ENCODE measurements around the gene P3H2. TPM values are rescaled to one million over a fixed set of nuclear protein-coding genes. Genes with fewer than 3 reads are reported as not detected.

Gene P3H2
- total and polyA plus RNA-seq, 2 donors (not counting 1 experiment from before 2014, with no cell fraction given): 20.5 to 21.6 TPM

DNA sequence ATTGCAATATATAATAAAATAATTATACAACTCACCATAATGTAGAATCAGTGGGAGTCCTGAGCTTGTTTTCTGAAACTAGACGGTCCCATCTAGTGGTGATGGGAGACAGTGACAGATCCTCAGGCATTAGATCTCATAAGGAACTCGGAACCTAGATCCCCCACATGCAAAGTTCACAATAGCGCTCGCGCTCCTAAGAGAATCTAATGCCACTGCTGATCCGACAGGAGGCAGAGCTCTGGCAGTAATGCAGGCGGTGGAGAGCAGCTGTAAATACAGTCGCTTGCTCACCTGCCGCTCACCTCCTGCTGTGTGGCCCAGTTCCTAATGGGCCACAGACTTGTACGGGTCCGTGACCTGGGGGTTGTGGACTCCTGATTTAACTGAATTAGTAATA lies 87.8 kb downstream of the P3H2 start:
- Histone ChIP-seq H3K4me1 (ENCODE audit: control insufficient read depth, extremely low read depth, insufficient read depth, low read length) (peaks cover 3% of the 10 kb centered on the region), H3K4me3 (replicated peaks in 1 of 4; ENCODE audit: control extremely low read depth in 1 of 4, insufficient read depth in 1 of 4, low read depth in 3 of 4, low read length in 4 of 4) (no peak overlapping the region), H3K4me2 (ENCODE audit: extremely low read depth, insufficient read depth, low read length) (no peak overlapping the region), H3K9ac (ENCODE audit: insufficient read depth, low read length) (no peak overlapping the region), H3K36me3 (ENCODE audit: control insufficient read depth, insufficient read depth, low read length) (no peaks in the 10 kb centered on the region), H3K9me3 (ENCODE audit: control insufficient read depth, insufficient read depth, low read depth, low read length) (no peaks in the 10 kb centered on the region), H3K27me3 (ENCODE audit: control insufficient read depth, insufficient read depth, low read length) (no peaks in the 10 kb centered on the region), H3K79me2 (ENCODE audit: control insufficient read depth, insufficient read depth, low read length) (no peaks in the 10 kb centered on the region), H4K20me1 (ENCODE audit: control insufficient read depth, extremely low read depth, insufficient read depth, low read length) (no peaks in the 10 kb centered on the region), H3K27ac (ENCODE audit: insufficient read depth, low read length) (no peak overlapping the region), H2AFZ (ENCODE audit: low read length) (no peak overlapping the region)
- no peak for DNase-seq (ENCODE audit: low read depth in 2 of 2)
- no peak for TF ChIP-seq EZH2 (IDR thresholded peaks at IDR 0.05; ENCODE audit: low read length, missing control alignments)
- TF ChIP-seq, protein P1, sequence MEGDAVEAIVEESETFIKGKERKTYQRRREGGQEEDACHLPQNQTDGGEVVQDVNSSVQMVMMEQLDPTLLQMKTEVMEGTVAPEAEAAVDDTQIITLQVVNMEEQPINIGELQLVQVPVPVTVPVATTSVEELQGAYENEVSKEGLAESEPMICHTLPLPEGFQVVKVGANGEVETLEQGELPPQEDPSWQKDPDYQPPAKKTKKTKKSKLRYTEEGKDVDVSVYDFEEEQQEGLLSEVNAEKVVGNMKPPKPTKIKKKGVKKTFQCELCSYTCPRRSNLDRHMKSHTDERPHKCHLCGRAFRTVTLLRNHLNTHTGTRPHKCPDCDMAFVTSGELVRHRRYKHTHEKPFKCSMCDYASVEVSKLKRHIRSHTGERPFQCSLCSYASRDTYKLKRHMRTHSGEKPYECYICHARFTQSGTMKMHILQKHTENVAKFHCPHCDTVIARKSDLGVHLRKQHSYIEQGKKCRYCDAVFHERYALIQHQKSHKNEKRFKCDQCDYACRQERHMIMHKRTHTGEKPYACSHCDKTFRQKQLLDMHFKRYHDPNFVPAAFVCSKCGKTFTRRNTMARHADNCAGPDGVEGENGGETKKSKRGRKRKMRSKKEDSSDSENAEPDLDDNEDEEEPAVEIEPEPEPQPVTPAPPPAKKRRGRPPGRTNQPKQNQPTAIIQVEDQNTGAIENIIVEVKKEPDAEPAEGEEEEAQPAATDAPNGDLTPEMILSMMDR (conservative IDR thresholded peaks at IDR 0.05 in 1 of 2, IDR thresholded peaks at IDR 0.05 in 1 of 2; ENCODE audit: low read depth in 1 of 2, low read length in 2 of 2): no peak

DNA sequence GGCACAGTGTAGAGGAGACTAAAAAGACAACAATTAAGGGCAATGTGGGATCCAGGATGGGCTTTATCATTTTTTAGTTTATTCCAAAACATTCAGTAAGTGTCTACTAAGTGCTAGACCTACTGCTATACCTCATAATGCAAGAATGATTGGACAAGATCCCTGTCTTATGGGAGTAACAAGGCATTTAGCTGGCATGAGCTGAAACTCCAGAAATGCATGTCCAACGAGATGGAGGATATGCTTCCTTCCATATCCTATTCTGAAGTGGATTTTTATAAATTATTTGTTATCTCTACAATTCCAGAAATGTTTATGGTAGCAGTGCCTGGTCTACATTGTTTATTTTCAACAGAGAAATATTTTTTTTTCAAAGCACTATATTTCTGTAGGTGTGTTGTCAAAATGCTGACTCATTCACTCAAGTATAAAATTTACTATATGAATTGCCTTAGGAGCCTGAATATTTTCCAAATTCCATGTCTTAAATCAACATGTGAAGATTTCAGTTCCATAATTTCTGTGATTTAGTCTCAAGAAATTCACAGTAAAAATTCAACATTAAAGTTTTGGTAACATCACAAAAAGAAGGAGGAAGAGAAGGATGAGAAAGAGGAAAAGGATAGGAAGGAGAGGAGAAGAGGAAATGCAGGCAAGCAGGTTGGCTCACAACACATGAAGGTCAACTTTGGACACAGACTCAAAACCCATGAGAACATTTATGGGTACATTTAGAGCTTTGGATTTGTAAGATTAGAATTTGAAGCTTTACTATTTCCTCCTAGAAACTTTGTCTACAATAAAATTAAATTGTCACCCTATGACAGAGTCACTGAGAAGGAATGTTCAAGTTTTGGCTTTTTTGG lies 88.6 kb downstream of the P3H2 start:
- H3K4me3 ChIP-seq (replicated peaks in 1 of 4; ENCODE audit: control extremely low read depth in 1 of 4, insufficient read depth in 1 of 4, low read depth in 3 of 4, low read length in 4 of 4): no peak overlapping the region
- no peaks in the 10 kb centered on the region for H3K36me3 ChIP-seq (ENCODE audit: control insufficient read depth, insufficient read depth, low read length)
- no peak for TF ChIP-seq EZH2 (IDR thresholded peaks at IDR 0.05; ENCODE audit: low read length, missing control alignments)
- no peaks in the 10 kb centered on the region for H3K79me2 ChIP-seq (ENCODE audit: control insufficient read depth, insufficient read depth, low read length)
- H3K4me1 ChIP-seq (ENCODE audit: control insufficient read depth, extremely low read depth, insufficient read depth, low read length): peaks cover 3% of the 10 kb centered on the region
- DNase-seq (ENCODE audit: low read depth in 2 of 2): peak in 1 of 2 donors; percentile 36
- H3K4me2 ChIP-seq (ENCODE audit: extremely low read depth, insufficient read depth, low read length): no peak overlapping the region
- no peaks in the 10 kb centered on the region for H3K9me3 ChIP-seq (ENCODE audit: control insufficient read depth, insufficient read depth, low read depth, low read length)
- H4K20me1 ChIP-seq (ENCODE audit: control insufficient read depth, extremely low read depth, insufficient read depth, low read length): no peaks in the 10 kb centered on the region
- no peak overlapping the region for H3K9ac ChIP-seq (ENCODE audit: insufficient read depth, low read length)
- no peak overlapping the region for H2AFZ ChIP-seq (ENCODE audit: low read length)
- H3K27me3 ChIP-seq (ENCODE audit: control insufficient read depth, insufficient read depth, low read length): no peaks in the 10 kb centered on the region
- H3K27ac ChIP-seq (ENCODE audit: insufficient read depth, low read length): no peak overlapping the region

DNA sequence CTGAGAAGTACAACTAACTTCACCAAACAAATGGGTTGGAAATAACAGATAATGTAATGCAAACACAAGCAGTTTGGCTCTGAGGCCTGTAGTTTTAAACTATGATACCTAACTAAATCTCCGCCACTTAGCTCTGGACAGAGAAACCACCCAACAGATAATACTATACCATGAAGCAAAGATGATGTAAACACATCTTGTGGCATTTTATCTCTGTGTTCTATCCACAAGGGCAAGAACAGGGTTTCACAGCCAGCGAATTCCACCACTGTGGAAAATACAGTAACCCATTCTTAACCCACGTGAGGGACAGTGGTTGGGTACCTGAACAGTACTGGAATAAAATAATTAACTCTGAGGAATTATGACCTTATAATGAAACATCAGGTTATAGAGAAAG lies 93.6 kb downstream of the P3H2 start:
- H3K4me3 ChIP-seq (replicated peaks in 1 of 4; ENCODE audit: control extremely low read depth in 1 of 4, insufficient read depth in 1 of 4, low read depth in 3 of 4, low read length in 4 of 4): no peak overlapping the region
- H3K9me3 ChIP-seq (ENCODE audit: control insufficient read depth, insufficient read depth, low read depth, low read length): no peaks in the 10 kb centered on the region
- no peak overlapping the region for H3K4me2 ChIP-seq (ENCODE audit: extremely low read depth, insufficient read depth, low read length)
- H3K4me1 ChIP-seq (ENCODE audit: control insufficient read depth, extremely low read depth, insufficient read depth, low read length): peaks cover 5% of the 10 kb centered on the region
- no peak overlapping the region for H3K27ac ChIP-seq (ENCODE audit: insufficient read depth, low read length)
- no peaks in the 10 kb centered on the region for H3K27me3 ChIP-seq (ENCODE audit: control insufficient read depth, insufficient read depth, low read length)
- H3K79me2 ChIP-seq (ENCODE audit: control insufficient read depth, insufficient read depth, low read length): no peaks in the 10 kb centered on the region
- H3K9ac ChIP-seq (ENCODE audit: insufficient read depth, low read length): no peak overlapping the region
- H2AFZ ChIP-seq (ENCODE audit: low read length): no peak overlapping the region
- TF ChIP-seq EZH2 (IDR thresholded peaks at IDR 0.05; ENCODE audit: low read length, missing control alignments): no peak
- TF ChIP-seq, protein P1 (conservative IDR thresholded peaks at IDR 0.05 in 1 of 2, IDR thresholded peaks at IDR 0.05 in 1 of 2; ENCODE audit: low read depth in 1 of 2, low read length in 2 of 2): no peak
- no peak for DNase-seq (ENCODE audit: low read depth in 2 of 2)
- H3K36me3 ChIP-seq (ENCODE audit: control insufficient read depth, insufficient read depth, low read length): no peaks in the 10 kb centered on the region
- no peaks in the 10 kb centered on the region for H4K20me1 ChIP-seq (ENCODE audit: control insufficient read depth, extremely low read depth, insufficient read depth, low read length)
